GM19395 (cell line): ENCODE measurements around the gene BAIAP2L1.
A peak's percentile ranks its signal among the peaks of the same experiment; 100 is the strongest.

Source experiments
- ATAC-seq: cut with Tn5 transposase; IDR thresholded peaks from one replicate; pipeline ENCODE4 v1.9.1; 2021; ENCODE audit warnings: mild to moderate bottlenecking, moderate library complexity; ENCODE audit not compliant: unreplicated experiment

BAIAP2L1 gene

DNA sequence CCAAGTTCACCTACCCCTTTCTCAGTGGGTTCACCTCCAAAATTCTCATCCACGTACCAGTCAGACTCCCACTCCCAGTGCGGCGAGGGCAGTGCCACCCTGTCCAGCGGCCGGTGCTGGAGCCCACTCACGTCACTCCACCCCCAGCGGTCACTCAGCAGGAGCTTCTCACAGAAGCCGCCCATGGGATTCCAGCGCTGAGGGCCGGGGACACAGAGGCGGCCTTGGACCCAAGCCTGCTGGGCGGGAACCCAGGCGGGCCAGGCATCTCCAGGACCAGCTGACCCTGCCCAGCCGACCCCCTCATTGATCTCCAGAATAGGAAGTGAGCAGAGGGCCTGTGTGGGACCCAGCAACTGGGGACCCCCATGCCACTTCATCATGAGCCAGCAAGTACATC lies 156.0 kb downstream of the BAIAP2L1 start:
- no peak for ATAC-seq

GRCh38 chr7:98242934-98243333 lies 158.0 kb downstream of the BAIAP2L1 start:
- no peak for ATAC-seq

DNA sequence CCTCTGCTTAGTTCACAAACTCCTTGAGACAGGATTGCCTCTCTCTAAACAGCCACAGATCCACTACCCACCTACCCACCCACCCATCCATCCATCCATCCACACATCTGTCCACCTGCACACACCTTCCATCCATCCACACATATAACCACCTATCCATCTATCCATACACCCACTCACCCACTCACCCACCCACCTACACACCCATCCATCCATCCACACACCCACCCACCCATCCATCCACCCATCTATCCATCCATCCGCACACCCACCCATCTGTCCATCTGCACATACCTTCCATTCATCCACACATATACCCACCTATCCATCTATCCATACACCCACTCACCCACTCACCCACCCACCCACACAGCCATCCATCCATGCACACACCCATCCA lies 158.5 kb downstream of the BAIAP2L1 start:
- no peak for ATAC-seq

DNA sequence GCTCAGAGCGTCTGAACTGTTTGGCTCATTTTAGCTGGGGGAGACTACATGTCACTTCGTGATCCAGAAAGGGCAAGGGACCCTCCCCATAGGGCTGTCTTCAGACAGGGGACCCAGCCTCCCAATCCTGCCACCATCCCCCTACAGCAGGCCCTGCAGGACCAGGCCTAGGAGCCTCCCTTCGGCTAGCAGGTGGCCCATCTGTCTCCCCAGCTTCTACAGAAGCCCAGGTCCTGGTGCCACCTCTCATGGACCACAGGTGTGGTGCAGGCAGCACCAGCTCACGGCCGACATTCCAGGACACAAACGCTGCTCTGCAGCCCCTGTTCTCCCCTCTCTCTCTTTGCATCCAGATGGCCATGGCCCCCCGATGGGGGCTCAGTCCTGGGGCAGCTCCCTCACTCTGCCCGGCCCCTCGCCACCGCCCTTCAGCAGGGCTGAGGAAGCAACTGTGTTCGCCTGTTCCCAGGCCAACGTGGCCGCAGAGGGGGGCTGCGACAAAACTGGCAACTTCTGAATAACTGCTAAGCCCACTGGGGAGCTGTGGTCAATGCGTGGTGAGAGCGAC lies 159.1 kb downstream of the BAIAP2L1 start:
- ATAC-seq = peak; percentile 20
